GM23338 (cell line): Measurements from ENCODE around the gene GJA8. TPM values are rescaled to one million over a fixed set of nuclear protein-coding genes. Genes with fewer than 3 reads are reported as not detected.

Experiments used
- ATAC-seq: fragments of 200-7000 bp; cut with Tn5 transposase; 3 replicates; pipeline ENCODE4 v1.9.1; 2020
- DNase-seq: peaks from one replicate; pipeline ENCODE4 v3.0.0-alpha.2; 2015; ENCODE audit warnings: low spot score
- H2AFZ ChIP-seq: fragments of 200-600 bp; sonication (generic); 2 replicates; pipeline ENCODE4 v1.8.0; 2016; ENCODE audit warnings: antibody characterized with exemption, mild to moderate bottlenecking, moderate library complexity
- H3F3A ChIP-seq: fragments of 200-600 bp; sonication (generic); replicated peaks from 2 replicates; pipeline ENCODE4 v1.8.0; 2017; ENCODE audit warnings: antibody characterized with exemption, mixed run types, low read depth
- H3K27ac ChIP-seq: fragments of 200-600 bp; sonication (generic); 2 replicates; pipeline ENCODE4 v1.6.1; 2016; ENCODE audit warnings: low read depth
- H3K27me3 ChIP-seq: fragments of 200-600 bp; sonication (generic); 2 replicates; pipeline ENCODE4 v1.8.0; 2016; ENCODE audit warnings: mild to moderate bottlenecking, mixed run types, moderate library complexity; ENCODE audit not compliant: insufficient read depth
- H3K36me3 ChIP-seq: fragments of 200-600 bp; sonication (generic); 2 replicates; pipeline ENCODE4 v1.8.0; 2016; ENCODE audit warnings: mild to moderate bottlenecking; ENCODE audit not compliant: insufficient read depth
- H3K4me1 ChIP-seq: fragments of 200-600 bp; sonication (generic); 2 replicates; pipeline ENCODE4 v1.8.0; 2016; ENCODE audit warnings: mild to moderate bottlenecking, moderate library complexity; ENCODE audit not compliant: insufficient read depth
- H3K4me2 ChIP-seq: fragments of 200-600 bp; sonication (generic); 2 replicates; pipeline ENCODE4 v1.7.1; 2017; ENCODE audit warnings: mixed run types
- H3K4me3 ChIP-seq: fragments of 200-600 bp; sonication (generic); 2 replicates; pipeline ENCODE4 v1.6.1; 2016; ENCODE audit warnings: mixed run types
- H3K79me2 ChIP-seq: fragments of 200-600 bp; sonication (generic); replicated peaks from 2 replicates; pipeline ENCODE4 v1.8.0; 2017; ENCODE audit warnings: mild to moderate bottlenecking; ENCODE audit not compliant: insufficient read depth
- H3K9me2 ChIP-seq: fragments of 200-600 bp; sonication (generic); 2 replicates; pipeline ENCODE4 v1.8.0; 2017; ENCODE audit not compliant: insufficient read depth
- H4K20me1 ChIP-seq: fragments of 200-600 bp; sonication (generic); replicated peaks from 2 replicates; pipeline ENCODE4 v1.8.0; 2017; ENCODE audit warnings: mild to moderate bottlenecking; ENCODE audit not compliant: insufficient read depth
- H3K27ac Mint-ChIP-seq: 2 replicates; pipeline ENCODE4 v1.8.0; 2020; ENCODE audit warnings: inconsistent platforms, mild to moderate bottlenecking, moderate library complexity, mixed read lengths
- H3K27me3 Mint-ChIP-seq: 3 replicates; pipeline ENCODE4 v1.8.0; 2022; ENCODE audit warnings: low read depth, mild to moderate bottlenecking, moderate library complexity, mixed read lengths, inconsistent platforms; ENCODE audit not compliant: insufficient read depth, poor library complexity
- H3K36me3 Mint-ChIP-seq: 3 replicates; pipeline ENCODE4 v1.8.0; 2021; ENCODE audit warnings: low read depth, mild to moderate bottlenecking, inconsistent platforms, moderate library complexity, mixed read lengths
- H3K4me1 Mint-ChIP-seq: 3 replicates; pipeline ENCODE4 v1.8.0; 2020; ENCODE audit warnings: mild to moderate bottlenecking, inconsistent platforms, mixed read lengths
- H3K4me3 Mint-ChIP-seq: 3 replicates; pipeline ENCODE4 v1.8.0; 2021; ENCODE audit warnings: moderate library complexity, mild to moderate bottlenecking, inconsistent platforms, mixed read lengths
- H3K9me3 Mint-ChIP-seq: 3 replicates; pipeline ENCODE4 v1.8.0; 2020; ENCODE audit warnings: moderate library complexity, mild to moderate bottlenecking, inconsistent platforms, mixed read lengths
- CREB1 ChIP-seq: fragments of 250-450 bp; sonication (Bioruptor Pico); IDR thresholded peaks from 2 replicates; pipeline ENCODE4 v1.5.0; 2020; ENCODE audit warnings: low read depth, mild to moderate bottlenecking, moderate library complexity
- EZH2 ChIP-seq: fragments of 200-600 bp; sonication (generic); IDR thresholded peaks from one replicate; pipeline ENCODE4 v1.8.0; 2017; ENCODE audit warnings: antibody characterized with exemption, mild to moderate bottlenecking, low read depth; ENCODE audit not compliant: unreplicated experiment
- EZH2phosphoT487 ChIP-seq: fragments of 200-600 bp; sonication (generic); IDR thresholded peaks from one replicate; pipeline ENCODE4 v1.8.1; 2018; ENCODE audit warnings: antibody characterized with exemption; ENCODE audit not compliant: unreplicated experiment
- JUNB ChIP-seq: IDR thresholded peaks from one replicate; pipeline ENCODE4 v1.6.1; 2016; ENCODE audit warnings: antibody characterized with exemption; ENCODE audit not compliant: unreplicated experiment
- NANOG ChIP-seq: IDR thresholded peaks from 2 replicates; pipeline ENCODE4 v1.6.1; 2016; ENCODE audit warnings: antibody characterized with exemption, borderline replicate concordance
- POLR2AphosphoS5 ChIP-seq: IDR thresholded peaks from 2 replicates; pipeline ENCODE4 v1.6.1; 2016; ENCODE audit warnings: antibody characterized with exemption, low read depth
- STAT1 ChIP-seq: IDR thresholded peaks from one replicate; pipeline ENCODE4 v1.6.1; 2016; ENCODE audit warnings: antibody characterized with exemption; ENCODE audit not compliant: unreplicated experiment
- ZNF114 ChIP-seq: fragments of 250-450 bp; sonication (Bioruptor Pico); IDR thresholded peaks from 2 replicates; pipeline ENCODE4 v1.5.0; 2020; ENCODE audit warnings: mild to moderate bottlenecking, moderate library complexity
- ZNF331 ChIP-seq: fragments of 250-450 bp; sonication (Bioruptor Pico); IDR thresholded peaks from 2 replicates; pipeline ENCODE4 v1.5.0; 2020; ENCODE audit warnings: low read depth, mild to moderate bottlenecking, moderate library complexity
- polyA plus RNA-seq: library from polyadenylated mRNA; unstranded; fragments of >200 nt; fragmentation: Nextera tagmentation; extraction: Ambion mirVana; gene quantifications from 2 replicates; pipeline ENCODE4 v1.2.1, GENCODE V29; 2016
- total RNA-seq: library from RNA; depleted of rRNA; stranded (reverse); fragments of >200 nt; shearing (Covaris generic); gene quantifications from 2 replicates; pipeline ENCODE4 v1.2.3, GENCODE V29; 2014
- TF ChIP-seq, protein P1 (sequence below): IDR thresholded peaks from one replicate; pipeline ENCODE4 v1.6.1; 2018; ENCODE audit warnings: antibody characterized with exemption; ENCODE audit not compliant: unreplicated experiment
- TF ChIP-seq, protein P2 (sequence below), 2 experiments: fragments of 200-600 bp in 1 of 2; sonication (generic) in 1 of 2; conservative IDR thresholded peaks; 2 replicates each; pipeline versions ENCODE4 v1.5.1 to v1.6.1; 2016 to 2017; ENCODE audit warnings: antibody characterized with exemption in 2 of 2, low read depth in 2 of 2, mild to moderate bottlenecking in 2 of 2, moderate library complexity in 1 of 2

GJA8 gene
- total and polyA plus RNA-seq, 2 experiments from 2014 or later = not detected

DNA sequence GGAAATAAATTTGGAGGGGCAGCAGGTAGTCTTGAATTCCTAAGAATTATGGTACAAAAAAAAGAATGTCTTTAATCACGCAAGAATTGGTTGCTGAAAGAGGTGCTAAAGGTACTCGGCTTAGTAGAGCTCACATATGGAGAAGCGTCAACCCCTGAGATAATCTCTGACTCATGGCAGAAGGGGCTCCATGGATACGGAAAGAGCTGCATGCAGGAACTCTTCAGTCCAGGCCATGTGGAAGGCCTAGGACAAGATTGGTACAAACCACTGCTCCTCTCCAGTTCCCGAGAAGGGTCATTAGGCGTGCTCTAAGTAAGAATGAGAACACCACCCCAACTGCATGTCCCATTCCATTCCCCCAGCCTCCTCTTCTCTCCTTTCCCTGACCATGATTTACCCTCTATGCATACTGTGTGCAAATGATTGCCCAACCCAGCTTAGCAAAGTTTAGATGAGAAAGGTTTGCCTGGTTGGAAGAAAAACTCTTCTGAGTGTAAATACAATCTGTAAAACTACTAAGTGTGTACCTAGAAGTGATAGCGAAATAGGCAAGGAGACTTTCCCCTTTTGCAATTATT lies 10.9 kb downstream of the GJA8 start:
- Histone ChIP-seq H4K20me1 (no peaks in the 10 kb centered on the region), H3K4me3 (no peak overlapping the region), H3K79me2 (no peaks in the 10 kb centered on the region), H3F3A (no peaks in the 10 kb centered on the region), H3K36me3 (no peaks in the 10 kb centered on the region), H3K4me2 (no peak overlapping the region), H3K27me3 (no peaks in the 10 kb centered on the region), H3K27ac (no peak overlapping the region), H3K4me1 (no peaks in the 10 kb centered on the region), H2AFZ (no peak overlapping the region), H3K9me2 (no peaks in the 10 kb centered on the region)
- no peaks in the 10 kb centered on the region for H3K9me3 Mint-ChIP-seq
- H3K36me3 Mint-ChIP-seq = no peaks in the 10 kb centered on the region
- no peak overlapping the region for H3K27ac Mint-ChIP-seq
- DNase-seq (no peak), ATAC-seq (no peak)
- TF ChIP-seq EZH2 = no peak
- no peak for TF ChIP-seq JUNB
- TF ChIP-seq, protein P1, sequence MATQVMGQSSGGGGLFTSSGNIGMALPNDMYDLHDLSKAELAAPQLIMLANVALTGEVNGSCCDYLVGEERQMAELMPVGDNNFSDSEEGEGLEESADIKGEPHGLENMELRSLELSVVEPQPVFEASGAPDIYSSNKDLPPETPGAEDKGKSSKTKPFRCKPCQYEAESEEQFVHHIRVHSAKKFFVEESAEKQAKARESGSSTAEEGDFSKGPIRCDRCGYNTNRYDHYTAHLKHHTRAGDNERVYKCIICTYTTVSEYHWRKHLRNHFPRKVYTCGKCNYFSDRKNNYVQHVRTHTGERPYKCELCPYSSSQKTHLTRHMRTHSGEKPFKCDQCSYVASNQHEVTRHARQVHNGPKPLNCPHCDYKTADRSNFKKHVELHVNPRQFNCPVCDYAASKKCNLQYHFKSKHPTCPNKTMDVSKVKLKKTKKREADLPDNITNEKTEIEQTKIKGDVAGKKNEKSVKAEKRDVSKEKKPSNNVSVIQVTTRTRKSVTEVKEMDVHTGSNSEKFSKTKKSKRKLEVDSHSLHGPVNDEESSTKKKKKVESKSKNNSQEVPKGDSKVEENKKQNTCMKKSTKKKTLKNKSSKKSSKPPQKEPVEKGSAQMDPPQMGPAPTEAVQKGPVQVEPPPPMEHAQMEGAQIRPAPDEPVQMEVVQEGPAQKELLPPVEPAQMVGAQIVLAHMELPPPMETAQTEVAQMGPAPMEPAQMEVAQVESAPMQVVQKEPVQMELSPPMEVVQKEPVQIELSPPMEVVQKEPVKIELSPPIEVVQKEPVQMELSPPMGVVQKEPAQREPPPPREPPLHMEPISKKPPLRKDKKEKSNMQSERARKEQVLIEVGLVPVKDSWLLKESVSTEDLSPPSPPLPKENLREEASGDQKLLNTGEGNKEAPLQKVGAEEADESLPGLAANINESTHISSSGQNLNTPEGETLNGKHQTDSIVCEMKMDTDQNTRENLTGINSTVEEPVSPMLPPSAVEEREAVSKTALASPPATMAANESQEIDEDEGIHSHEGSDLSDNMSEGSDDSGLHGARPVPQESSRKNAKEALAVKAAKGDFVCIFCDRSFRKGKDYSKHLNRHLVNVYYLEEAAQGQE = no peak
- TF ChIP-seq STAT1 = no peak
- TF ChIP-seq, protein P2, sequence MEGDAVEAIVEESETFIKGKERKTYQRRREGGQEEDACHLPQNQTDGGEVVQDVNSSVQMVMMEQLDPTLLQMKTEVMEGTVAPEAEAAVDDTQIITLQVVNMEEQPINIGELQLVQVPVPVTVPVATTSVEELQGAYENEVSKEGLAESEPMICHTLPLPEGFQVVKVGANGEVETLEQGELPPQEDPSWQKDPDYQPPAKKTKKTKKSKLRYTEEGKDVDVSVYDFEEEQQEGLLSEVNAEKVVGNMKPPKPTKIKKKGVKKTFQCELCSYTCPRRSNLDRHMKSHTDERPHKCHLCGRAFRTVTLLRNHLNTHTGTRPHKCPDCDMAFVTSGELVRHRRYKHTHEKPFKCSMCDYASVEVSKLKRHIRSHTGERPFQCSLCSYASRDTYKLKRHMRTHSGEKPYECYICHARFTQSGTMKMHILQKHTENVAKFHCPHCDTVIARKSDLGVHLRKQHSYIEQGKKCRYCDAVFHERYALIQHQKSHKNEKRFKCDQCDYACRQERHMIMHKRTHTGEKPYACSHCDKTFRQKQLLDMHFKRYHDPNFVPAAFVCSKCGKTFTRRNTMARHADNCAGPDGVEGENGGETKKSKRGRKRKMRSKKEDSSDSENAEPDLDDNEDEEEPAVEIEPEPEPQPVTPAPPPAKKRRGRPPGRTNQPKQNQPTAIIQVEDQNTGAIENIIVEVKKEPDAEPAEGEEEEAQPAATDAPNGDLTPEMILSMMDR (conservative IDR thresholded peaks at IDR 0.05; ENCODE audit: low read depth in 2 of 2) = no peak
- TF ChIP-seq EZH2phosphoT487 = no peak
- TF ChIP-seq NANOG = no peak
- no peak for TF ChIP-seq CREB1 (CRISPR knock-in tag)
- no peaks in the 10 kb centered on the region for H3K4me1 Mint-ChIP-seq
- no peaks in the 10 kb centered on the region for H3K27me3 Mint-ChIP-seq
- no peak overlapping the region for H3K4me3 Mint-ChIP-seq

DNA sequence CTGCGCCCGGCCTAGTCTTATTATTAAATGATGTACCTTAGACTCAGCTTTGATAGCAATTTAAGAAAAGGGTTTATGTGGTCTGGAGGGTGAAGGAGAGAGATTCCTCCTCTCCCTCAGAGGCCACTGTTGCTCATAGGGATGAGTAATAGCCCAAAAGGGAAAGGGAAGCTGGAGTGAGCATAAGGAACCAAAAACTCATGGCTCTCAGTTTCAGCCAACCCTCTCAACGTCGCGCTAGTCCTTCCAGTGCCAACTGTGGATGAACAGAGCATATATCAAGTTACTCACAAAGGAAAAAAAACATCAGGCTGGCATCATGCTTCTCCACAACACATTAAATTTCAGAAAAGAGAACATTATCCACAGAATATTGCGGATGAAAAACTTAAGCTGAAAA lies 17.3 kb downstream of the GJA8 start:
- Mint-ChIP-seq H3K4me3 (no peak overlapping the region), H3K9me3 (no peaks in the 10 kb centered on the region), H3K27ac (no peak overlapping the region), H3K4me1 (peaks cover 5% of the 10 kb centered on the region; the same call in 2 of the 3 replicates), H3K36me3 (no peaks in the 10 kb centered on the region), H3K27me3 (peaks cover 2% of the 10 kb centered on the region)
- Histone ChIP-seq H3K79me2 (no peaks in the 10 kb centered on the region), H3K9me2 (no peaks in the 10 kb centered on the region), H3K27ac (no peak overlapping the region), H3F3A (no peaks in the 10 kb centered on the region), H3K4me2 (no peak overlapping the region), H2AFZ (no peak overlapping the region), H3K4me3 (no peak overlapping the region), H4K20me1 (no peaks in the 10 kb centered on the region), H3K36me3 (no peaks in the 10 kb centered on the region), H3K27me3 (no peaks in the 10 kb centered on the region), H3K4me1 (peaks cover 2% of the 10 kb centered on the region; the same call in 1 of the 2 replicates)
- DNase-seq = no peak
- no peak for ATAC-seq
- TF ChIP-seq CREB1 (CRISPR knock-in tag) = no peak
- TF ChIP-seq POLR2AphosphoS5 = no peak
- TF ChIP-seq ZNF331 = no peak
- no peak for TF ChIP-seq EZH2phosphoT487
- no peak for TF ChIP-seq ZNF114 (CRISPR knock-in tag)
- no peak for TF ChIP-seq EZH2
- TF ChIP-seq, protein P2 (conservative IDR thresholded peaks at IDR 0.05; ENCODE audit: low read depth in 2 of 2) = no peak
